NK-92 treated with Interleukin-12 subunit alpha and Interleukin-12 subunit beta, amount 100 ng/mL, for 24 hours (cell line): ENCODE measurements around the gene AKT1.
"Not testable (repeated sequence)": the region's sequence is repeated elsewhere in the genome, so short reads cannot be mapped to it uniquely, and the experiment has no call there.

Experiments
- DNase-seq: peaks from one replicate; lab custom pipeline; 2025; lab: John Stamatoyannopoulos, UW

AKT1 gene

GRCh38 chr14:104739026-104739425, 56.5 kb downstream of the AKT1 start:
- no peak for DNase-seq

GRCh38 chr14:104738375-104739019, 57.1 kb downstream of the AKT1 start:
- no peak for DNase-seq

- no peak for DNase-seq
Observed at GRCh38 chr14:104735830-104736642, 59.5 kb downstream of the AKT1 start.

GRCh38 chr14:104734991-104735779, 60.4 kb downstream of the AKT1 start:
- DNase-seq: no peak

GRCh38 chr14:104734601-104734990, 61.0 kb downstream of the AKT1 start:
- no peak for DNase-seq

GRCh38 chr14:104734051-104734587, 61.4 kb downstream of the AKT1 start:
- DNase-seq: no peak

- DNase-seq: no peak
Observed at GRCh38 chr14:104732931-104733681, 62.4 kb downstream of the AKT1 start.

- no peak for DNase-seq
Observed at GRCh38 chr14:104732355-104732804, 63.2 kb downstream of the AKT1 start.

GRCh38 chr14:104731320-104732294, 63.9 kb downstream of the AKT1 start:
- DNase-seq: no peak

GRCh38 chr14:104730487-104730886, 65.1 kb downstream of the AKT1 start:
- DNase-seq: no peak

- DNase-seq: no peak
Observed at GRCh38 chr14:104729835-104730181, 65.7 kb downstream of the AKT1 start.

GRCh38 chr14:104729176-104729834, 66.2 kb downstream of the AKT1 start:
- DNase-seq: not testable (repeated sequence)

GRCh38 chr14:104728631-104729030, 66.9 kb downstream of the AKT1 start:
- DNase-seq: no peak

- DNase-seq: no peak
Observed at GRCh38 chr14:104726600-104727451, 68.7 kb downstream of the AKT1 start.

GRCh38 chr14:104725772-104726548, 69.6 kb downstream of the AKT1 start:
- DNase-seq: no peak

- no peak for DNase-seq
Observed at GRCh38 chr14:104724981-104725771, 70.4 kb downstream of the AKT1 start.

- no peak for DNase-seq
Observed at GRCh38 chr14:104724407-104724980, 71.1 kb downstream of the AKT1 start.
